Spleen (tissue), 7 donors: ENCODE data around the gene C10orf90.

Source experiments
- POLR2A ChIP-seq, 3 donors: fragments of 450-650 bp; IDR thresholded peaks; one replicate each; pipeline ENCODE4 v1.5.1; 2017; ENCODE audit warnings: antibody characterized with exemption in 3 of 3, mild to moderate bottlenecking in 1 of 3
- TF ChIP-seq, protein P1 (sequence below), 11 experiments: fragments of 200-600 bp in 7 of 11; fragments of 450-650 bp in 4 of 11; sonication (generic) in 4 of 11; IDR thresholded peaks in 8 of 11; conservative IDR thresholded peaks in 3 of 11; 1 replicate in 7 of 11; 2 replicates in 4 of 11; pipeline versions ENCODE4 v1.4.0 to v1.8.0; 2016 to 2021; ENCODE audit warnings: antibody characterized with exemption in 11 of 11, inconsistent platforms in 4 of 11, mild to moderate bottlenecking in 1 of 11
- donor health status: DM: no; HTN: no; CAD: no; lungs with moderate emphysema.
- donor health status: DM: no; HTN: no; CAD: no.
- donor health status: DM: no; HTN: no; CAD: no.

DNA sequence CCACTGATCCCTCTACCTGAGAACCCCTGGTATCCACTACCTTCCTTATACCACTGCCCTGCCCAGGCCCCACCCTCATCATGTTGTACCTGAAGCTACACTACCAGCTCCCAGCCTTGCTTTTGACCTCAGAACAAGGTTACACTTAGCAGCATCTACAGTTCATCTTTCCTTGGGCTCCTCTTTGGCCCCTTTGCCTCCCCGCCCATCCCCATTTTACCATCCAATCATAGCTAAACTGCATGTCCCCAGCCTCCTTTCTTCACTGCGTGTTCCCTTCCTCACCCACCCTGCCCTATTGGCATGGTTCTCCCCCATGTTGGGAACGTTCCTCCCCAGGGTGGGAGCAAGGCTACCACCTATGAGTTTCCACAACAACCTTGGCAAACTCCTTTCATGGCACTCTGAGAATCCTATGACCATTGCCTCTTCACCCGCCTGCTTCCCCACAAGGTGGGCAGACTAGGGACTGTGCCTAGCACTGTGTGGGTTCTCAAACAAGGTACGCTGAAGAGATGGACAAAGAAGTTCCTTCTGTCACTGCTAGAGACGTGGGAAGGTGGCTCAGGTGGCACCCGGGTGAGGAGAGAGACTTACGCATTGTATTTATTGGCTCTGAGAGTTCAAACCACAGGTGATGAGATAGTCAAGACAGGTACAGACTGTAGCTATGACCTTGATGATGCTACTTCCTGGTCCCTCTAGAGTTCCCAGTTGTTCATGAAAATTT is 215.3 kb downstream of the C10orf90 start:
- TF ChIP-seq, protein P1, sequence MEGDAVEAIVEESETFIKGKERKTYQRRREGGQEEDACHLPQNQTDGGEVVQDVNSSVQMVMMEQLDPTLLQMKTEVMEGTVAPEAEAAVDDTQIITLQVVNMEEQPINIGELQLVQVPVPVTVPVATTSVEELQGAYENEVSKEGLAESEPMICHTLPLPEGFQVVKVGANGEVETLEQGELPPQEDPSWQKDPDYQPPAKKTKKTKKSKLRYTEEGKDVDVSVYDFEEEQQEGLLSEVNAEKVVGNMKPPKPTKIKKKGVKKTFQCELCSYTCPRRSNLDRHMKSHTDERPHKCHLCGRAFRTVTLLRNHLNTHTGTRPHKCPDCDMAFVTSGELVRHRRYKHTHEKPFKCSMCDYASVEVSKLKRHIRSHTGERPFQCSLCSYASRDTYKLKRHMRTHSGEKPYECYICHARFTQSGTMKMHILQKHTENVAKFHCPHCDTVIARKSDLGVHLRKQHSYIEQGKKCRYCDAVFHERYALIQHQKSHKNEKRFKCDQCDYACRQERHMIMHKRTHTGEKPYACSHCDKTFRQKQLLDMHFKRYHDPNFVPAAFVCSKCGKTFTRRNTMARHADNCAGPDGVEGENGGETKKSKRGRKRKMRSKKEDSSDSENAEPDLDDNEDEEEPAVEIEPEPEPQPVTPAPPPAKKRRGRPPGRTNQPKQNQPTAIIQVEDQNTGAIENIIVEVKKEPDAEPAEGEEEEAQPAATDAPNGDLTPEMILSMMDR (IDR thresholded peaks at IDR 0.05 in 8 of 11, conservative IDR thresholded peaks at IDR 0.05 in 3 of 11): no peak
- no peak for TF ChIP-seq POLR2A (IDR thresholded peaks at IDR 0.05)
